ENCODE measurements around the gene TRMT61A. TPM values are rescaled to one million over a fixed set of nuclear protein-coding genes. Genes with fewer than 3 reads are reported as not detected.

TRMT61A gene
- total RNA-seq, 1 donor from 2014 or later = 23.4 TPM

GRCh38 chr14:103563844-103564505, 35.0 kb downstream of the TRMT61A start:
- peaks cover 21% of the 10 kb centered on the region for H3K4me1 Mint-ChIP-seq (ENCODE audit: low read depth)
- no peaks in the 10 kb centered on the region for H3K9me3 Mint-ChIP-seq
- H3K27me3 Mint-ChIP-seq (ENCODE audit: insufficient read depth) = no peaks in the 10 kb centered on the region
- no peak for DNase-seq (ENCODE audit: low spot score)
- peaks cover 21% of the 10 kb centered on the region for H3K36me3 Mint-ChIP-seq (ENCODE audit: low read depth)
- H3K27ac Mint-ChIP-seq = no peak overlapping the region
- intact Hi-C loops (cut with micrococcal nuclease) = loop anchor here (1.0 to 5.0 kb wide), 6 partner anchors 8 to 1425 kb away; partner anchors contain the start of genes EIF5, WDR20, XRCC3 and ZFYVE21
- peak overlapping the region; percentile 93 for H3K4me3 Mint-ChIP-seq

- no peak for DNase-seq (ENCODE audit: low spot score)
- no peaks in the 10 kb centered on the region for H3K9me3 Mint-ChIP-seq
- no peak overlapping the region for H3K27ac Mint-ChIP-seq
- H3K4me1 Mint-ChIP-seq (ENCODE audit: low read depth) = no peaks in the 10 kb centered on the region
- no peaks in the 10 kb centered on the region for H3K36me3 Mint-ChIP-seq (ENCODE audit: low read depth)
- no peak overlapping the region for H3K4me3 Mint-ChIP-seq
- no peaks in the 10 kb centered on the region for H3K27me3 Mint-ChIP-seq (ENCODE audit: insufficient read depth)
- intact Hi-C loops (cut with micrococcal nuclease) = no loop called here
Observed at GRCh38 chr14:103568952-103569351, 40.0 kb downstream of the TRMT61A start.

GRCh38 chr14:103569408-103569807, 40.4 kb downstream of the TRMT61A start:
- no peak for DNase-seq (ENCODE audit: low spot score)
- Mint-ChIP-seq H3K27me3 (ENCODE audit: insufficient read depth) (no peaks in the 10 kb centered on the region), H3K36me3 (ENCODE audit: low read depth) (peaks cover 2% of the 10 kb centered on the region), H3K9me3 (no peaks in the 10 kb centered on the region), H3K4me1 (ENCODE audit: low read depth) (no peaks in the 10 kb centered on the region), H3K27ac (no peak overlapping the region), H3K4me3 (no peak overlapping the region)
- intact Hi-C loops (cut with micrococcal nuclease) = no loop called here

- DNase-seq (ENCODE audit: low spot score) = no peak
- Mint-ChIP-seq H3K27me3 (ENCODE audit: insufficient read depth) (no peaks in the 10 kb centered on the region), H3K4me1 (ENCODE audit: low read depth) (no peaks in the 10 kb centered on the region), H3K4me3 (no peak overlapping the region), H3K36me3 (ENCODE audit: low read depth) (peaks cover 5% of the 10 kb centered on the region), H3K27ac (no peak overlapping the region), H3K9me3 (no peaks in the 10 kb centered on the region)
- intact Hi-C loops (cut with micrococcal nuclease) = no loop called here
Observed at GRCh38 chr14:103574104-103574503, 45.1 kb downstream of the TRMT61A start.

GRCh38 chr14:103574707-103575285, 45.8 kb downstream of the TRMT61A start:
- peaks cover 5% of the 10 kb centered on the region for H3K36me3 Mint-ChIP-seq (ENCODE audit: low read depth)
- intact Hi-C loops (cut with micrococcal nuclease) = no loop called here
- no peak overlapping the region for H3K27ac Mint-ChIP-seq

GRCh38 chr14:103576371-103577024, 47.5 kb downstream of the TRMT61A start:
- no peak overlapping the region for H3K4me3 Mint-ChIP-seq
- no peaks in the 10 kb centered on the region for H3K27me3 Mint-ChIP-seq (ENCODE audit: insufficient read depth)
- H3K36me3 Mint-ChIP-seq (ENCODE audit: low read depth) = peaks cover 5% of the 10 kb centered on the region
- no peak overlapping the region for H3K27ac Mint-ChIP-seq
- H3K9me3 Mint-ChIP-seq = no peaks in the 10 kb centered on the region
- DNase-seq (ENCODE audit: low spot score) = no peak
- intact Hi-C loops (cut with micrococcal nuclease) = no loop called here
- H3K4me1 Mint-ChIP-seq (ENCODE audit: low read depth) = no peaks in the 10 kb centered on the region

More at GRCh38 chr14:103574707-103575285, 45.8 kb downstream of the TRMT61A start:
- Mint-ChIP-seq H3K4me3 (no peak overlapping the region), H3K27me3 (ENCODE audit: insufficient read depth) (no peaks in the 10 kb centered on the region), H3K9me3 (no peaks in the 10 kb centered on the region), H3K4me1 (ENCODE audit: low read depth) (no peaks in the 10 kb centered on the region)
- DNase-seq (ENCODE audit: low spot score) = no peak

GRCh38 chr14:103578401-103579075, 49.5 kb downstream of the TRMT61A start:
- Mint-ChIP-seq H3K27ac (no peak overlapping the region), H3K9me3 (no peaks in the 10 kb centered on the region), H3K36me3 (ENCODE audit: low read depth) (peaks cover 5% of the 10 kb centered on the region), H3K4me3 (no peak overlapping the region), H3K27me3 (ENCODE audit: insufficient read depth) (no peaks in the 10 kb centered on the region), H3K4me1 (ENCODE audit: low read depth) (no peaks in the 10 kb centered on the region)
- intact Hi-C loops (cut with micrococcal nuclease) = no loop called here
- DNase-seq (ENCODE audit: low spot score) = no peak

- Mint-ChIP-seq H3K27me3 (ENCODE audit: insufficient read depth) (no peaks in the 10 kb centered on the region), H3K27ac (no peak overlapping the region), H3K36me3 (ENCODE audit: low read depth) (peaks cover 2% of the 10 kb centered on the region), H3K4me3 (no peak overlapping the region), H3K9me3 (no peaks in the 10 kb centered on the region), H3K4me1 (ENCODE audit: low read depth) (no peaks in the 10 kb centered on the region)
- intact Hi-C loops (cut with micrococcal nuclease) = no loop called here
- DNase-seq (ENCODE audit: low spot score) = no peak
Observed at GRCh38 chr14:103581206-103581605, 52.2 kb downstream of the TRMT61A start.

- no peaks in the 10 kb centered on the region for H3K9me3 Mint-ChIP-seq
- no peak for DNase-seq (ENCODE audit: low spot score)
- H3K4me1 Mint-ChIP-seq (ENCODE audit: low read depth) = no peaks in the 10 kb centered on the region
- intact Hi-C loops (cut with micrococcal nuclease) = no loop called here
- no peak overlapping the region for H3K27ac Mint-ChIP-seq
- no peak overlapping the region for H3K4me3 Mint-ChIP-seq
- H3K27me3 Mint-ChIP-seq (ENCODE audit: insufficient read depth) = no peaks in the 10 kb centered on the region
- H3K36me3 Mint-ChIP-seq (ENCODE audit: low read depth) = peaks cover 4% of the 10 kb centered on the region
Observed at GRCh38 chr14:103581954-103582703, 53.1 kb downstream of the TRMT61A start.

DNA sequence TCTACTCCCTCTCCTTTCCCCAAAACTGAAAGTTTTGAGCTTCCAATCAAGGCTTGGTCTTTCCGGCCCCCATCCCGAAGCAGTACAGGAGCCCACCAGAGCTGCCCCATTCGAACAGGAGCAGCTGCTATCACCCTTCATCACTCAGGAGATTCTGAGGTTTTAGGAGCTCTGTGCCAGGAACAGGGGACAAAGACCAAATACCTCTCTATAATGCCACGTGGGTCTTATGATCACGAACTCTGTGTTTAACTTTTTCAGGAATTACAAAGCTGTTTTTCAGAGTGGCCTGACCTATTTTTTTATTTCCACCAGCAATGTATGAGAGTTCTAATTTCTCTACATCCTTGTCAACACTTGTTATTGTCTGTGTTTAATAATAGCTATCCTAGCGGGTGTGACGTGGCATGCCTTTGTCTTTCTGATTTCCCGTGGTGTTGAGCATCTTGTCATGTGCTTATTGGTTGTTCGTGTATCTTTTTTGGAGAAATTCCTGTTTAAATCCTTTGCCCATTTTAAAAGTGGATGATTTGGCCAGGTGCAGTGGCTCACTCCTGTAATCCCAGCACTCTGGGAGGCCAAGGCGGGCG, 55.4 kb downstream of the TRMT61A start:
- no peak overlapping the region for H3K4me3 Mint-ChIP-seq
- H3K9me3 Mint-ChIP-seq = no peaks in the 10 kb centered on the region
- H3K36me3 Mint-ChIP-seq (ENCODE audit: low read depth) = peaks cover 9% of the 10 kb centered on the region
- no peak overlapping the region for H3K27ac Mint-ChIP-seq
- H3K27me3 Mint-ChIP-seq (ENCODE audit: insufficient read depth) = no peaks in the 10 kb centered on the region
- H3K4me1 Mint-ChIP-seq (ENCODE audit: low read depth) = no peaks in the 10 kb centered on the region
- intact Hi-C loops (cut with micrococcal nuclease) = no loop called here
- no peak for DNase-seq (ENCODE audit: low spot score)

Data from activated T-helper 1 cell treated with anti-CD3 and anti-CD28 coated beads, Interleukin-12 subunit alpha, Interleukin-12 subunit beta, Interleukin-2, Interleukin-4 antibody, amounts not matched to agents 30 ng/mL and 10 ng/mL and 1 ng/mL, durations not matched to agents 14 hours and 24 hours and 36 hours (primary cell).